HCT116 (cell line): ENCODE results near the gene AHCTF1. TPM values are rescaled to one million over a fixed set of nuclear protein-coding genes. Genes with fewer than 3 reads are reported as not detected.

Experiments
- ATAC-seq: fragments of 200-7000 bp; cut with Tn5 transposase; 2 replicates; pipeline ENCODE4 v1.9.1; 2020; ENCODE audit warnings: mild to moderate bottlenecking, moderate library complexity
- BruUV-seq: library from RNA; stranded (reverse); fragments of 400-500 nt; replicated peaks from 2 replicates; lab custom pipeline; 2021; lab: Mats Ljungman, UMichigan
- CTCF ChIA-PET: fragments of 300-600 bp; sonication (Branson Sonifier 250); formaldehyde crosslinking; loops from one replicate; lab custom pipeline; 2021; ENCODE audit warnings: antibody characterized with exemption; lab: Charles Lee
- POLR2A ChIA-PET: fragments of 300-600, 350-600 bp; sonication (Branson Sonifier 250); formaldehyde crosslinking; loops from one replicate; lab custom pipeline; 2021; ENCODE audit warnings: antibody characterized with exemption; lab: Charles Lee
- RAD21 ChIA-PET, 2 experiments: fragments of 300-600 bp; sonication (Branson Sonifier 250); formaldehyde crosslinking; loops; one replicate each; lab custom pipeline; 2023; ENCODE audit warnings: low total read pairs in 2 of 2; ENCODE audit not compliant: uncharacterized antibody in 2 of 2, unreplicated experiment in 2 of 2, low non-redundant PET in 1 of 2; lab: Charles Lee
- DNase-seq: peaks from one replicate; pipeline ENCODE4 v3.0.0-alpha.2; 2010; ENCODE audit warnings: low read depth, low spot score
- H2AFZ ChIP-seq: fragments of 200-600 bp; shearing (Covaris generic), sonication (generic); 2 replicates; pipeline ENCODE4 v1.6.1; 2017; ENCODE audit warnings: low read depth, mixed run types, mixed read lengths, antibody characterized with exemption, low read length; ENCODE audit not compliant: poor library complexity, severe bottlenecking
- H3K27ac ChIP-seq: 2 replicates; pipeline ENCODE4 v1.5.1; 2012; ENCODE audit warnings: low read depth, low read length
- H3K27me3 ChIP-seq: fragments of 200-600 bp; sonication (generic); 2 replicates; pipeline ENCODE4 v1.6.1; 2016; ENCODE audit warnings: mixed run types, low read length, mixed read lengths; ENCODE audit not compliant: insufficient read depth
- H3K36me3 ChIP-seq, 2 experiments: fragments of 200-500 bp in 1 of 2; fragments of 200-600 bp in 1 of 2; sonication (Bioruptor generic) in 1 of 2; sonication (generic) in 1 of 2; 2 replicates each; pipeline versions ENCODE4 v1.5.1 to v1.6.1; 2014 to 2016; ENCODE audit warnings: low read length in 2 of 2, inconsistent platforms in 1 of 2, mixed read lengths in 1 of 2, mixed run types in 1 of 2; ENCODE audit not compliant: insufficient read depth in 2 of 2, control insufficient read depth in 1 of 2
- H3K4me1 ChIP-seq, 2 experiments: fragments of 200-600 bp in 1 of 2; sonication (generic) in 1 of 2; 2 replicates each; pipeline versions ENCODE4 v1.5.1 to v1.6.1; 2012 to 2017; ENCODE audit warnings: low read length in 2 of 2, inconsistent platforms in 1 of 2, mild to moderate bottlenecking in 1 of 2, mixed read lengths in 1 of 2, mixed run types in 1 of 2, moderate library complexity in 1 of 2; ENCODE audit not compliant: insufficient read depth in 2 of 2, control insufficient read depth in 1 of 2
- H3K4me2 ChIP-seq: fragments of 200-600 bp; sonication (generic); 2 replicates; pipeline ENCODE4 v1.6.1; 2017; ENCODE audit warnings: mixed run types, low read length, mixed read lengths
- H3K4me3 ChIP-seq, 2 experiments: fragments of 200-600 bp in 1 of 2; sonication (generic) in 1 of 2; replicated peaks in 1 of 2; 2 replicates each; pipeline ENCODE4 v1.5.1; 2011 to 2016; ENCODE audit warnings: low read length in 2 of 2, control low read depth in 1 of 2, low read depth in 1 of 2, mild to moderate bottlenecking in 1 of 2, mixed read lengths in 1 of 2, mixed run types in 1 of 2
- H3K79me2 ChIP-seq: fragments of 200-600 bp; sonication (generic); 2 replicates; pipeline ENCODE4 v1.6.1; 2017; ENCODE audit warnings: mild to moderate bottlenecking, mixed run types, low read length, moderate library complexity, mixed read lengths; ENCODE audit not compliant: insufficient read depth
- H3K9ac ChIP-seq: fragments of 200-600 bp; sonication (generic); 2 replicates; pipeline ENCODE4 v1.6.1; 2016; ENCODE audit warnings: low read length, mixed read lengths
- H3K9me2 ChIP-seq: fragments of 200-600 bp; sonication (generic), shearing (Covaris generic); 2 replicates; pipeline ENCODE4 v1.6.1; 2017; ENCODE audit warnings: mixed run types, mild to moderate bottlenecking, moderate library complexity; ENCODE audit not compliant: insufficient read depth
- H3K9me3 ChIP-seq, 2 experiments: fragments of 200-500 bp in 1 of 2; fragments of 200-600 bp in 1 of 2; sonication (Bioruptor generic) in 1 of 2; sonication (generic) in 1 of 2; 2 replicates each; pipeline ENCODE4 v1.6.1; 2014 to 2017; ENCODE audit warnings: low read length in 2 of 2, mixed read lengths in 2 of 2, inconsistent platforms in 1 of 2, low read depth in 1 of 2, mild to moderate bottlenecking in 1 of 2, mixed run types in 1 of 2, moderate library complexity in 1 of 2; ENCODE audit not compliant: control insufficient read depth in 1 of 2, insufficient read depth in 1 of 2
- H4K20me1 ChIP-seq: fragments of 200-600 bp; sonication (generic), shearing (Covaris generic); 2 replicates; pipeline ENCODE4 v1.6.1; 2017; ENCODE audit warnings: mixed run types, mild to moderate bottlenecking, moderate library complexity; ENCODE audit not compliant: insufficient read depth
- EGR1 ChIP-seq: IDR thresholded peaks from 2 replicates; pipeline ENCODE4 v1.6.1; 2012; ENCODE audit warnings: low read depth
- EZH2 ChIP-seq: fragments of 200-600 bp; sonication (generic); IDR thresholded peaks from 2 replicates; pipeline ENCODE4 v1.6.1; 2017; ENCODE audit warnings: antibody characterized with exemption, mixed run types
- POLR2A ChIP-seq: IDR thresholded peaks from 2 replicates; pipeline ENCODE4 v1.7.0; 2011; ENCODE audit warnings: borderline replicate concordance; ENCODE audit not compliant: insufficient read depth, insufficient read length; ENCODE audit errors: extremely low read depth
- POLR2AphosphoS5 ChIP-seq: IDR thresholded peaks from 2 replicates; pipeline ENCODE4 v1.6.1; 2011; ENCODE audit warnings: mild to moderate bottlenecking, low read depth, low read length, moderate library complexity
- SIN3A ChIP-seq: IDR thresholded peaks from 2 replicates; pipeline ENCODE4 v1.6.1; 2012; ENCODE audit warnings: low read depth
- SRF ChIP-seq: IDR thresholded peaks from 2 replicates; pipeline ENCODE4 v1.6.1; 2012; ENCODE audit warnings: low read depth
- ZFX ChIP-seq: fragments of 450-650 bp; IDR thresholded peaks from 2 replicates; pipeline ENCODE4 v1.6.1; 2017
- ZNF274 ChIP-seq: fragments of 200-500 bp; sonication (Bioruptor generic); IDR thresholded peaks from 2 replicates; pipeline ENCODE4 v1.6.1; 2014; ENCODE audit warnings: mild to moderate bottlenecking, low read depth, low read length, inconsistent platforms
- intact Hi-C: fragments of 100-400 bp; cut with micrococcal nuclease; formaldehyde crosslinking; loops from 2 replicates; pipeline ENCODE4 v1.10.0; 2022
- total RNA-seq: library from RNA; stranded (reverse); gene quantifications from one replicate; pipeline ENCODE4 v1.2.1, GENCODE V29; 2021; ENCODE audit not compliant: unreplicated experiment
- TF ChIP-seq, protein P1 (sequence below): IDR thresholded peaks from 2 replicates; pipeline ENCODE4 v1.6.1; 2012
- TF ChIP-seq, protein P2 (sequence below): IDR thresholded peaks from 2 replicates; pipeline ENCODE4 v1.6.1; 2012
- TF ChIP-seq, protein P3 (sequence below): IDR thresholded peaks from 2 replicates; pipeline ENCODE4 v1.6.1; 2011; ENCODE audit warnings: mild to moderate bottlenecking, low read length, moderate library complexity; ENCODE audit not compliant: insufficient replicate concordance; ENCODE audit errors: extremely low read depth
- TF ChIP-seq, protein P4 (sequence below): IDR thresholded peaks from 2 replicates; pipeline ENCODE4 v1.6.1; 2012; ENCODE audit warnings: low read depth

AHCTF1 gene
- total RNA-seq, 1 experiment from 2014 or later: 56.2 TPM

DNA sequence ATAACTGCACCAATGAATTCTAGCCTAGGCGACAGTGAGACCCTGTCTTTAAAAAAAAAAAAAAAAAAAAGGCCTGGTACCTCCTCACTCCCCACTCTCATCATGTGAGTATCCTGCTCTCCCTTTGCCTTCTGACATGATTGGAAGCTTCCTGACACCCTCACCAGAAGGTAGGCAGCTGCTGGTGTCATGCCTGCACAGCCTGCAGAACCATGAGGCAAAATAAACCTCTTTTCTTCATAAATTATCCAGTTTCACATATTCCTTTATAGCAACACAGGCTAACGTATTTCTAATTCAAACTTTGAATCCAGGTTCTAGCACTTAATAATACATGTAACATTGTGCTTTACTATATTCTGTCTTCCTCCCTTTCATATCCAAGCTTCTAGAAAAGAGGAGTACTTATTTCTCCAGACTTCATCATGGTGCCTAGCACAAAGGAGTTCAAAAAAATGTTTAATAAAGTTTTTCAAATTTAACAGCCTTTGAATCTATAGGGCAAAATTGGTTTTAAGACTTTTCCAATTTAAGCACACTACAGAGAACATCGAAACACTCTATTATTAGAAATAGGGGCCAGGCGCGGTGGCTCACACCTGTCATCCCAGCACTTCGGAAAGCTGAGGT is 5.6 kb downstream of the AHCTF1 start:
- H4K20me1 ChIP-seq: peaks cover 40% of the 10 kb centered on the region
- intact Hi-C loops: no loop called here
- TF ChIP-seq ZFX (no peak), EGR1 (no peak), ZNF274 (no peak), EZH2 (no peak), SIN3A (no peak), POLR2A (no peak), POLR2AphosphoS5 (no peak), SRF (no peak)
- TF ChIP-seq, protein P1, sequence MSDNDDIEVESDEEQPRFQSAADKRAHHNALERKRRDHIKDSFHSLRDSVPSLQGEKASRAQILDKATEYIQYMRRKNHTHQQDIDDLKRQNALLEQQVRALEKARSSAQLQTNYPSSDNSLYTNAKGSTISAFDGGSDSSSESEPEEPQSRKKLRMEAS: no peak
- TF ChIP-seq, protein P2, sequence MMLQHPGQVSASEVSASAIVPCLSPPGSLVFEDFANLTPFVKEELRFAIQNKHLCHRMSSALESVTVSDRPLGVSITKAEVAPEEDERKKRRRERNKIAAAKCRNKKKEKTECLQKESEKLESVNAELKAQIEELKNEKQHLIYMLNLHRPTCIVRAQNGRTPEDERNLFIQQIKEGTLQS: no peak
- TF ChIP-seq, protein P3, sequence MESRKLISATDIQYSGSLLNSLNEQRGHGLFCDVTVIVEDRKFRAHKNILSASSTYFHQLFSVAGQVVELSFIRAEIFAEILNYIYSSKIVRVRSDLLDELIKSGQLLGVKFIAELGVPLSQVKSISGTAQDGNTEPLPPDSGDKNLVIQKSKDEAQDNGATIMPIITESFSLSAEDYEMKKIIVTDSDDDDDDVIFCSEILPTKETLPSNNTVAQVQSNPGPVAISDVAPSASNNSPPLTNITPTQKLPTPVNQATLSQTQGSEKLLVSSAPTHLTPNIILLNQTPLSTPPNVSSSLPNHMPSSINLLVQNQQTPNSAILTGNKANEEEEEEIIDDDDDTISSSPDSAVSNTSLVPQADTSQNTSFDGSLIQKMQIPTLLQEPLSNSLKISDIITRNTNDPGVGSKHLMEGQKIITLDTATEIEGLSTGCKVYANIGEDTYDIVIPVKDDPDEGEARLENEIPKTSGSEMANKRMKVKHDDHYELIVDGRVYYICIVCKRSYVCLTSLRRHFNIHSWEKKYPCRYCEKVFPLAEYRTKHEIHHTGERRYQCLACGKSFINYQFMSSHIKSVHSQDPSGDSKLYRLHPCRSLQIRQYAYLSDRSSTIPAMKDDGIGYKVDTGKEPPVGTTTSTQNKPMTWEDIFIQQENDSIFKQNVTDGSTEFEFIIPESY: no peak
- TF ChIP-seq, protein P4, sequence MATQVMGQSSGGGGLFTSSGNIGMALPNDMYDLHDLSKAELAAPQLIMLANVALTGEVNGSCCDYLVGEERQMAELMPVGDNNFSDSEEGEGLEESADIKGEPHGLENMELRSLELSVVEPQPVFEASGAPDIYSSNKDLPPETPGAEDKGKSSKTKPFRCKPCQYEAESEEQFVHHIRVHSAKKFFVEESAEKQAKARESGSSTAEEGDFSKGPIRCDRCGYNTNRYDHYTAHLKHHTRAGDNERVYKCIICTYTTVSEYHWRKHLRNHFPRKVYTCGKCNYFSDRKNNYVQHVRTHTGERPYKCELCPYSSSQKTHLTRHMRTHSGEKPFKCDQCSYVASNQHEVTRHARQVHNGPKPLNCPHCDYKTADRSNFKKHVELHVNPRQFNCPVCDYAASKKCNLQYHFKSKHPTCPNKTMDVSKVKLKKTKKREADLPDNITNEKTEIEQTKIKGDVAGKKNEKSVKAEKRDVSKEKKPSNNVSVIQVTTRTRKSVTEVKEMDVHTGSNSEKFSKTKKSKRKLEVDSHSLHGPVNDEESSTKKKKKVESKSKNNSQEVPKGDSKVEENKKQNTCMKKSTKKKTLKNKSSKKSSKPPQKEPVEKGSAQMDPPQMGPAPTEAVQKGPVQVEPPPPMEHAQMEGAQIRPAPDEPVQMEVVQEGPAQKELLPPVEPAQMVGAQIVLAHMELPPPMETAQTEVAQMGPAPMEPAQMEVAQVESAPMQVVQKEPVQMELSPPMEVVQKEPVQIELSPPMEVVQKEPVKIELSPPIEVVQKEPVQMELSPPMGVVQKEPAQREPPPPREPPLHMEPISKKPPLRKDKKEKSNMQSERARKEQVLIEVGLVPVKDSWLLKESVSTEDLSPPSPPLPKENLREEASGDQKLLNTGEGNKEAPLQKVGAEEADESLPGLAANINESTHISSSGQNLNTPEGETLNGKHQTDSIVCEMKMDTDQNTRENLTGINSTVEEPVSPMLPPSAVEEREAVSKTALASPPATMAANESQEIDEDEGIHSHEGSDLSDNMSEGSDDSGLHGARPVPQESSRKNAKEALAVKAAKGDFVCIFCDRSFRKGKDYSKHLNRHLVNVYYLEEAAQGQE: no peak

More for the DNA sequence above, 5.6 kb downstream of the AHCTF1 start:
- Histone ChIP-seq H3K27ac (no peak overlapping the region), H3K9me2 (no peaks in the 10 kb centered on the region), H2AFZ (no peak overlapping the region), H3K4me2 (no peak overlapping the region), H3K36me3 (peaks cover 2 to 29% of the 10 kb centered on the region in 2 experiments; a peak in 3 of 4 replicates), H3K27me3 (no peaks in the 10 kb centered on the region), H3K79me2 (peaks cover 99% of the 10 kb centered on the region), H3K4me1 (peaks cover 4 to 5% of the 10 kb centered on the region in 2 experiments; a peak in 3 of 4 replicates), H3K9ac (no peak overlapping the region), H3K9me3 (0 out of 4 replicates have a peak, but pooled peaks cover 0 to 5% of the 10 kb centered on the region in 2 experiments), H3K4me3 (no peak overlapping the region)
- ChIA-PET RAD21 (no interaction called here), POLR2A (no interaction called here), CTCF (no interaction called here)
- ATAC-seq (no peak), DNase-seq (no peak)
- no TSS peak for BruUV-seq
